ENCODE data around the gene ZFHX3.

DNA sequence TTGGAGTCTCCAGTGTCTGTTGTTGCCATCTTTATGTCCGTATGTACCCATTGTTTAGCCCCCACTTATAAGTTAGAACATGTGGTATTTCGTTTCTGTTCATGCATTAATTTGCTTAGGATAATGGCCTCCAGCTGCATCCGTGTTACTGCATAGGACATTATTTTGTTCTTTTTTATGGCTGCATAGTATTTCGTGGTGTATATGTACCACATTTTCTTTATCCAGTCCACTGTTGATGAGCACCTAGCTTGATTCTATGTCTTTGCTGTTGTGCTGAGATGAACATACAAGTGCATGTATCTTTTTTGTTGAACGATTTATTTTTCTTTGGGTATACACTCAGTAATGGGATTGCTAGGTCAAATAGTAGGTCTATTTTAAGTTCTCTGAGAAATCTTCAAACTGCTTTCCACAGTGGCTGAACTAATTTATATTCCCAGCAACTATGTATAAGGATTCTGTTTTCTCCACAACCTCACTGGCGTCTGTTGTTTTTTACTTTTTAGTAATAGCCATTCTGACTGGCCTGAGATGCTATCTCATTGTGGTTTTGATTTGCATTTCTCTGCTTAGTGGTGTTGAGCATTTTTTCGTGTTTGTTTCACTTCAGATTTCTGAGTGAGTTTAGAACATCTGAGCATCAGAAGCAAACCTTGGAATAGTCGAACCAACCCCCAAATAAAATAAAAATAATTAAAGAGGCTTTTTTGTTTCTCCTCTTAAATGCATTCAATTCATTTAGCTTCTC, 304.7 kb downstream of the ZFHX3 start:
- no peak for TF ChIP-seq CTCF (IDR thresholded peaks at IDR 0.05)
- TF ChIP-seq POLR2A (IDR thresholded peaks at IDR 0.05): no peak

Measured in right lobe of liver (tissue), 4 donors.